Activated B cell treated with CpG ODN at 0.5 μM for 24 hours (primary cell): Measurements from ENCODE around the gene WSCD1. TPM values are rescaled to one million over a fixed set of nuclear protein-coding genes. Genes with fewer than 3 reads are reported as not detected.

Source experiments
- ATAC-seq: fragments of 200-7000 bp; cut with Tn5 transposase; one replicate; pipeline ENCODE4 v1.10.0; 2021; ENCODE audit warnings: low read depth, mild to moderate bottlenecking, moderate library complexity
- CTCF ChIA-PET: fragments of 350-600 bp; sonication (Branson Sonifier 250); formaldehyde crosslinking; loops from one replicate; lab custom pipeline; 2021; ENCODE audit warnings: antibody characterized with exemption; lab: Charles Lee
- POLR2A ChIA-PET: fragments of 350-600 bp; sonication (Branson Sonifier 250); formaldehyde crosslinking; loops from one replicate; lab custom pipeline; 2021; ENCODE audit warnings: antibody characterized with exemption; lab: Charles Lee
- DNase-seq: peaks from one replicate; pipeline ENCODE4 v3.0.0; 2022
- H3K27ac Mint-ChIP-seq: one replicate; pipeline ENCODE4 v1.8.0; 2020; ENCODE audit warnings: mixed read lengths
- H3K27me3 Mint-ChIP-seq: one replicate; pipeline ENCODE4 v1.8.0; 2021; ENCODE audit warnings: mixed read lengths
- H3K36me3 Mint-ChIP-seq: one replicate; pipeline ENCODE4 v1.8.0; 2021; ENCODE audit warnings: low read depth, mixed read lengths
- H3K4me1 Mint-ChIP-seq: one replicate; pipeline ENCODE4 v1.8.0; 2021; ENCODE audit warnings: mixed read lengths
- H3K4me3 Mint-ChIP-seq: one replicate; pipeline ENCODE4 v1.8.0; 2020; ENCODE audit warnings: mild to moderate bottlenecking, mixed read lengths
- H3K9me3 Mint-ChIP-seq: one replicate; pipeline ENCODE4 v1.8.0; 2020; ENCODE audit warnings: mixed read lengths
- intact Hi-C: fragments of 100-400 bp; cut with micrococcal nuclease; formaldehyde crosslinking; loops from one replicate; pipeline ENCODE4 v1.15.1; 2024
- total RNA-seq: library from RNA; stranded (reverse); gene quantifications from 2 replicates; pipeline ENCODE4 v1.2.3, GENCODE V29; 2022
- TF ChIP-seq, protein P1 (sequence below): fragments of 200-600 bp; IDR thresholded peaks from one replicate; pipeline ENCODE4 v1.8.0; 2022; ENCODE audit warnings: antibody characterized with exemption, mild to moderate bottlenecking

Gene WSCD1
- total RNA-seq, 1 donor from 2014 or later: not detected

DNA sequence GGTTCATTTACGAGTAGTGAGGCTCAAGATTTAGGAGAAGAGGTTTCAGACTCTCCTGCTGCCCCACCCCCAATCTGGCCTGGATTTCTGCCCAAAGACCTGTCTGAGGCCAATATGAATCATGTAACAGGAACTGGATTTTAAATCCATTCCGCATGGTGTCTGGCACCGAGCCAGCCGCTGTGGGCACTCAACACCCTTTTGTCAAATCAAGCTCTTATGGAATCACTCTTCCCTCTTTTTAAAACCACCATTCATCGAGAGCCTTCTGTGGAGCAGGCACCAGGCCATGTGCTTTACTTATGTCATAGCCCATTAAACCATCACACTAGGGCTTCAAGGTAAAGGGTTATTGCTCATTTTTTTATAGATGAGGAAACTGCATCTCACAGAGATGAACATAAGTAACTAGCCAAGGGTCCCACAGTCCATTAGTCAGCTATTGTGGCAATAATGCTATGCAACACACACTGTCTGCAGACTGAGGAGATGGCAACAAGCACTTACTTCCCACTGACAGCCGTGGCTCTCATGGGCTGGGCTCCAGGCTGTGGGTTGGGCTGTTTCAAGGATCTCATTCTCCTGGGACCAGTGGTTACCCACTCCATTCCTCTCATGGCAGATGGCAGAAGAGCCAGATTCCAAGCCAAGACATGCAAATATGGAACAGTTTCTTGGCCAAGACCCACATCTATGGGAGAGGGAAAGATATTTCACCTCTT is 93.6 kb downstream of the WSCD1 start:
- no peaks in the 10 kb centered on the region for H3K4me1 Mint-ChIP-seq
- intact Hi-C loops: no loop called here
- TF ChIP-seq, protein P1, sequence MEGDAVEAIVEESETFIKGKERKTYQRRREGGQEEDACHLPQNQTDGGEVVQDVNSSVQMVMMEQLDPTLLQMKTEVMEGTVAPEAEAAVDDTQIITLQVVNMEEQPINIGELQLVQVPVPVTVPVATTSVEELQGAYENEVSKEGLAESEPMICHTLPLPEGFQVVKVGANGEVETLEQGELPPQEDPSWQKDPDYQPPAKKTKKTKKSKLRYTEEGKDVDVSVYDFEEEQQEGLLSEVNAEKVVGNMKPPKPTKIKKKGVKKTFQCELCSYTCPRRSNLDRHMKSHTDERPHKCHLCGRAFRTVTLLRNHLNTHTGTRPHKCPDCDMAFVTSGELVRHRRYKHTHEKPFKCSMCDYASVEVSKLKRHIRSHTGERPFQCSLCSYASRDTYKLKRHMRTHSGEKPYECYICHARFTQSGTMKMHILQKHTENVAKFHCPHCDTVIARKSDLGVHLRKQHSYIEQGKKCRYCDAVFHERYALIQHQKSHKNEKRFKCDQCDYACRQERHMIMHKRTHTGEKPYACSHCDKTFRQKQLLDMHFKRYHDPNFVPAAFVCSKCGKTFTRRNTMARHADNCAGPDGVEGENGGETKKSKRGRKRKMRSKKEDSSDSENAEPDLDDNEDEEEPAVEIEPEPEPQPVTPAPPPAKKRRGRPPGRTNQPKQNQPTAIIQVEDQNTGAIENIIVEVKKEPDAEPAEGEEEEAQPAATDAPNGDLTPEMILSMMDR: no peak
- DNase-seq (no peak), ATAC-seq (no peak)
- H3K9me3 Mint-ChIP-seq: no peaks in the 10 kb centered on the region
- no peaks in the 10 kb centered on the region for H3K36me3 Mint-ChIP-seq
- ChIA-PET POLR2A (no interaction called here), CTCF (no interaction called here)
- H3K27ac Mint-ChIP-seq: no peak overlapping the region
- H3K4me3 Mint-ChIP-seq: no peak overlapping the region
- H3K27me3 Mint-ChIP-seq: peaks cover 7% of the 10 kb centered on the region

- intact Hi-C loops: no loop called here
- H3K4me1 Mint-ChIP-seq: no peaks in the 10 kb centered on the region
- H3K4me3 Mint-ChIP-seq: no peak overlapping the region
- H3K9me3 Mint-ChIP-seq: no peaks in the 10 kb centered on the region
- ATAC-seq: no peak
- no peaks in the 10 kb centered on the region for H3K36me3 Mint-ChIP-seq
- ChIA-PET POLR2A (no interaction called here), CTCF (no interaction called here)
- H3K27ac Mint-ChIP-seq: no peak overlapping the region
- DNase-seq: no peak
- TF ChIP-seq, protein P1: no peak
- peaks cover 6% of the 10 kb centered on the region for H3K27me3 Mint-ChIP-seq
Observed at GRCh38 chr17:6164996-6165395, 94.8 kb downstream of the WSCD1 start.

GRCh38 chr17:6165806-6166205 is 95.6 kb downstream of the WSCD1 start:
- Mint-ChIP-seq H3K4me3 (no peak overlapping the region), H3K36me3 (no peaks in the 10 kb centered on the region), H3K27me3 (peaks cover 6% of the 10 kb centered on the region), H3K27ac (no peak overlapping the region), H3K4me1 (no peaks in the 10 kb centered on the region), H3K9me3 (no peaks in the 10 kb centered on the region)
- CTCF ChIA-PET: no interaction called here
- TF ChIP-seq, protein P1: no peak
- no peak for ATAC-seq
- no peak for DNase-seq
- intact Hi-C loops: no loop called here
- POLR2A ChIA-PET: no interaction called here

- Mint-ChIP-seq H3K36me3 (no peaks in the 10 kb centered on the region), H3K4me3 (no peak overlapping the region), H3K27ac (no peak overlapping the region), H3K9me3 (no peaks in the 10 kb centered on the region), H3K4me1 (no peaks in the 10 kb centered on the region), H3K27me3 (peaks cover 6% of the 10 kb centered on the region)
- DNase-seq (no peak), ATAC-seq (no peak)
- TF ChIP-seq, protein P1: no peak
- ChIA-PET POLR2A (no interaction called here), CTCF (no interaction called here)
- intact Hi-C loops: no loop called here
Observed at GRCh38 chr17:6166492-6167179, 96.5 kb downstream of the WSCD1 start.

DNA sequence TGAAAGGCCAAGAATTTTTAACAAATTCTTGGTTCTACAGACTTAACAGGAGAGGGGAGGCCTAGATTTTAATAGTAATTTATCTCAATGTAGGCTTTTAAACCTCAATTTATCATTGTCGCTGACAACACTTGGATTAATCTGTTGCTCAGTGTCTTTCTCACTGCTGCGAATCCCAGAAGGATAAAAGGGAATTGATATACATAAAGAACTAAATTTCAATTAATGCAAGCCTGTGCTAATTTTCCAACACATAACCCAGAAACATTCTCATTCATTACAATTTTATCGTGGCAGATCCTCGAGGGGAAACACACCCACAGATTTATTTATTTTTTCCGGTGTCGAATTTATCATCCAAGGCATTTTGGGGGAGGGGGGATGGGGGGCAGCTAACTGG is 98.1 kb downstream of the WSCD1 start:
- Mint-ChIP-seq H3K9me3 (no peaks in the 10 kb centered on the region), H3K27ac (no peak overlapping the region), H3K4me1 (no peaks in the 10 kb centered on the region), H3K4me3 (no peak overlapping the region), H3K27me3 (peaks cover 5% of the 10 kb centered on the region), H3K36me3 (no peaks in the 10 kb centered on the region)
- TF ChIP-seq, protein P1: no peak
- DNase-seq (no peak), ATAC-seq (no peak)
- ChIA-PET CTCF (no interaction called here), POLR2A (no interaction called here)
- intact Hi-C loops: no loop called here
